GM12873 (cell line): ENCODE data around the gene FCSK.

Source experiments
- CTCF ChIP-seq: IDR thresholded peaks from 2 replicates; pipeline ENCODE4 v1.5.1; 2012; ENCODE audit warnings: low read depth, mild to moderate bottlenecking, moderate library complexity, low read length, control low read depth; ENCODE audit not compliant: insufficient read depth; ENCODE audit errors: missing control alignments

FCSK gene

GRCh38 chr16:70418274-70418992, 36.0 kb upstream of the FCSK start:
- TF ChIP-seq CTCF = no peak

GRCh38 chr16:70418993-70419318, 35.4 kb upstream of the FCSK start:
- TF ChIP-seq CTCF = no peak

- TF ChIP-seq CTCF = no peak
These were observed 34.7 kb upstream of the FCSK start for GRCh38 chr16:70419384-70420327.

- no peak for TF ChIP-seq CTCF
These were observed 33.4 kb upstream of the FCSK start for GRCh38 chr16:70421014-70421413.

- TF ChIP-seq CTCF = no peak
These were observed 32.7 kb upstream of the FCSK start for GRCh38 chr16:70421473-70422311.

- no peak for TF ChIP-seq CTCF
These were observed 31.9 kb upstream of the FCSK start for GRCh38 chr16:70422543-70422942.

- no peak for TF ChIP-seq CTCF
These were observed 26.6 kb upstream of the FCSK start for GRCh38 chr16:70427786-70428177.
